Measurements from ENCODE around the gene OR4A47.
"Not testable (repeated sequence)": the region's sequence is repeated elsewhere in the genome, so short reads cannot be mapped to it uniquely, and the experiment has no call there.

DNA sequence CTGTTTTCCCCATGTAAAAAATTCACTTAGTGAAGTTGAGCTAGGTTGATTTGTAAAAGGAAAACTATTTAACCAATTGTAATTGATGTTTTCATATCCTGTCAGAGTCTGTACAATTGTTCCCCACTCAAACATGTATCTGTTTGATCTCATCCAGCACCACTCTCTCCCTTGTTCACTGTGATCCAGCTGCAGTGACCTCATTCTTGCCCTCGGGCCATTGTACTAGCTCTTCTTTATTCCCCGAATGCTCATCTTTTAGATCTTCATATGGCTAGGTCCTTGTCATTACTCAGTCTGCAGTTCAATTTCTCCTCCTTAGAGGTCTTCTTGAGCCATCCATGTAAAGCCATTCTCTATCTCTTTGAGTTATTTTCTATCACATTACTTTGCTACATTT lies 14.6 kb upstream of the OR4A47 start:
- TF ChIP-seq, protein P1, sequence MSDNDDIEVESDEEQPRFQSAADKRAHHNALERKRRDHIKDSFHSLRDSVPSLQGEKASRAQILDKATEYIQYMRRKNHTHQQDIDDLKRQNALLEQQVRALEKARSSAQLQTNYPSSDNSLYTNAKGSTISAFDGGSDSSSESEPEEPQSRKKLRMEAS (IDR thresholded peaks at IDR 0.05), result not testable (repeated sequence)
- TF ChIP-seq, protein P2, sequence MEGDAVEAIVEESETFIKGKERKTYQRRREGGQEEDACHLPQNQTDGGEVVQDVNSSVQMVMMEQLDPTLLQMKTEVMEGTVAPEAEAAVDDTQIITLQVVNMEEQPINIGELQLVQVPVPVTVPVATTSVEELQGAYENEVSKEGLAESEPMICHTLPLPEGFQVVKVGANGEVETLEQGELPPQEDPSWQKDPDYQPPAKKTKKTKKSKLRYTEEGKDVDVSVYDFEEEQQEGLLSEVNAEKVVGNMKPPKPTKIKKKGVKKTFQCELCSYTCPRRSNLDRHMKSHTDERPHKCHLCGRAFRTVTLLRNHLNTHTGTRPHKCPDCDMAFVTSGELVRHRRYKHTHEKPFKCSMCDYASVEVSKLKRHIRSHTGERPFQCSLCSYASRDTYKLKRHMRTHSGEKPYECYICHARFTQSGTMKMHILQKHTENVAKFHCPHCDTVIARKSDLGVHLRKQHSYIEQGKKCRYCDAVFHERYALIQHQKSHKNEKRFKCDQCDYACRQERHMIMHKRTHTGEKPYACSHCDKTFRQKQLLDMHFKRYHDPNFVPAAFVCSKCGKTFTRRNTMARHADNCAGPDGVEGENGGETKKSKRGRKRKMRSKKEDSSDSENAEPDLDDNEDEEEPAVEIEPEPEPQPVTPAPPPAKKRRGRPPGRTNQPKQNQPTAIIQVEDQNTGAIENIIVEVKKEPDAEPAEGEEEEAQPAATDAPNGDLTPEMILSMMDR (IDR thresholded peaks at IDR 0.05; ENCODE audit: low read depth, low read length, missing input control), result not testable (repeated sequence)
- TF ChIP-seq EGR1 (IDR thresholded peaks at IDR 0.05; ENCODE audit: low read depth in 2 of 2), result not testable (repeated sequence)

Data from liver (tissue), 3 donors.